Caki2 (cell line): ENCODE measurements around the gene DGKZ. TPM values are rescaled to one million over a fixed set of nuclear protein-coding genes. Genes with fewer than 3 reads are reported as not detected.

Experiments
- DNase-seq: peaks from one replicate; pipeline ENCODE4 v3.0.0-alpha.2; 2015; ENCODE audit warnings: low read depth
- in situ Hi-C: cut with HindIII; loops from 2 replicates; pipeline ENCODE4 v1.10.0; 2016; ENCODE audit warnings: low sequenced_read_pairs, low pct_unique_long_range_greater_than_20kb, mixed read lengths
- total RNA-seq: library from RNA; depleted of rRNA; stranded (reverse); fragments of >200 nt; shearing (Covaris generic); gene quantifications from 2 replicates; pipeline ENCODE4 v1.2.3, GENCODE V29; 2014; ENCODE audit warnings: low replicate concordance

Gene DGKZ
- total RNA-seq, 1 experiment from 2014 or later = 17.2 TPM

DNA sequence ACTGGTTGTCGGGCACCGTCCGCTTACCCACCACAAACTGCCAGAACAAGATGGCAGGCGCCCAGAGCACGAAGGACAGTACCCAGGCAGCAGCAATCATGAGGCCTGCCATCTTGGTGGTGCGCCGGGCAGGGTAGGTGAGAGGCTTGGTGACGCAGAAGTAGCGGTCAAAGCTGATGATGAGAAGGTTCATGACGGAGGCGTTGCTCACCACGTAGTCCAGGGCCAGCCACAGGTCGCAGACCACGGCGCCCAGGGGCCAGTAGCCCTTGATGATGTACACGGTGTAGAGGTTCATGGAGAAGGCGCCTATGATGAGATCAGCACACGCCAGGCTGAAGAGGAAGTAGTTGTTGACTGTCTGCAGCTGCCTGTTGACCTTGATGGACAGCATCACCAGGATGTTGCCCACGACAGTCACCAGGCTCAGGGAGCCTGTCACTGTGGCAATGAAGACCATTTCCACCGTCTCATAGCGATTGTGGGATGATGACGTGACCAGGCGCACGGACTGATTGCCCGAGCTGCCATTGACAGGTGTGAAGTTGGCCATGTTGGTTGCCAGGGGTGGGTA, 38.8 kb downstream of the DGKZ start:
- DNase-seq = no peak
- in situ Hi-C loops = no loop called here

DNA sequence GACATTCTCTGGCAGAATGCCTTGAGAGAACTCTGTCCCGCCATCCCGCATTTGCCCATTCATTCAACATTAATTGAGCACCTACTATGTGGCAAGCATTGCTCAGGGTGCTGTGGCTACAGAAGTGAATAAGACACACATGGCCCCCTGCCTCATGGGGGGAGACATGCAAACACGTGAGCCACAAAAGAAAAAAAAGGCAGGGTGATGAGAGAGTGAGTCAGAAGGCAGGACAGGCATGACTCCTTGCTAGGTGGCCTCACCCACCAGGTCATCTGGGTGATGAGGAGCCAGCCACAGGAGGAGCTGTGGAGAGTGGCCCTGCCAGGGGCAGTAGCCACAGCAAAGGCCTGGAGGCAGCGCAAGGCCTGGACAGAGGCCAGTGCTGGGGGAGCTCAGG, 39.4 kb downstream of the DGKZ start:
- DNase-seq = no peak
- in situ Hi-C loops = no loop called here

GRCh38 chr11:46387456-46387855, 40.2 kb downstream of the DGKZ start:
- in situ Hi-C loops = no loop called here
- no peak for DNase-seq

DNA sequence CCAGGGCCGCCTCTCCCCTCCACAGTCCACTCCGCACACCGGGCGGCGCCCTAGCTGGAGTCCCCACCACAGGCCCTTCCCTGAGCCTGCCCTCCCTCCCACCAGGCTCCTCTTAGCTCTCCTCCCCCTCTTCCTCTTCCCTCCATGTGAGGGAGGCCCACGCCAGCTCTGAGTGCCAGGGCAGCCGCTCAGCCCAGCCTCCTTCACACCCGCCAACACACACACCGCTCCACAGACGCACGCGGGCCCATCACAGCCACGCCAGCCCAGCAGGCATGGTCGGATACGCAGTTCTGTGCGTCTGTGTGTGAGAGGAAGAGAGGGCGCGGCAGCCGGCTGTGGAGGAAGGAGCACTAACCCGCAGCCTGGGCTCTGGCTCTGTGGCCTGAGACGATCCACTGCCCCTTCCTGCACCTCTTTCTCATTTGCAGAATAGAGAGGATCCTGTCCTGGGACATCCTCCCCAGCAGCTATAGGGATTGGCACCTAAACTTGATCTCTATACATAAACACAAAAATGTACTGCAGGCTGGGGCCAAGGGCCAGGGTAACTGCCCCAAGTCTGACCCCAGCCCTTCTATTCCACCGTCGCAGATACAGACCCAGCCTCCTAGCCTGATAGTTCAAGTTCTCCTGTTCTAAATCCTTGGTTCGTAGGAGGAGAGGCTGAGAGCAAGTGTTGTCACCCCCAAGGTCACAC, 40.8 kb downstream of the DGKZ start:
- no peak for DNase-seq
- in situ Hi-C loops = no loop called here

DNA sequence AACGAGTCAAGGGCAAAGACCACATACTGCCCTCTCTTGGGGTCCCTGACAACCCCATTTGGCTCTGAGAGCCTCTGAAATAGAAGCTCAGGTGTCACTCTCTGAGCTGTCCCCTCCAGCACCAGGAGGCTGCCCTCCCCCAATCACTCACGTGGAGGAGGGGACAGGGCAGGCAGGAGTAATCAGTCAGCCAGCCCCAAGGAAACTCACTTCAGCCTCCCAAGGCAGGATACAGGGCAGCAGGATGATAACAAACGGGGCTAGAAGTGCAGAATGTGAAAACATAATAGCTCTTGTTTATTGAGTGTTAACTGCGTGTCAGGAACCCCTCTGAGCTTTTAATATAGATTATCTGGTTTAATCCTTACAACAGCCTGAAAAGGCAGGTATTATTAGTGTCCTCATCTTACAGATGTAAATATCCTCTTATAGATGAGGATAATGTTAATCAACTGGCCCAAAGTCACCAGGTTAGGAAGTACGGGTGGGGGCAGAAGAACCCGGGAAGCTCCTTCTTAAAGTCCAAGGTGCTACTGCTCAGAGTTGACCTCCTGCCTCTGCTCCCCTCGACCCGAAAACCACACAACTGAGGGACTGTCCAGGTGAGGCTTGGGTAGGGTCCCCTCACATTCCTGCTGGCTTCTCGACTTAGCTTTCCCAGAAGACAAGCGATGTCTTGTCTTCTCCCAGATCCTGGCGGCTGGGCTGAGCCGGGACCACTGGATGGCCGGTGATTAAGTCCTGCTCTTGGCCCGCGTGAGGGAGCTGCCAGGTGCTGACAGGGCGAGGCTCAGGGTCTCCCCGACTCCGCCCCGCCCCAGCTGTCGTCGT, 41.6 kb downstream of the DGKZ start:
- in situ Hi-C loops = no loop called here

GRCh38 chr11:46389450-46390330, 42.4 kb downstream of the DGKZ start:
- DNase-seq = peak; percentile 51
- in situ Hi-C loops = no loop called here

More for the DNA sequence above, 41.6 kb downstream of the DGKZ start:
- DNase-seq = no peak

GRCh38 chr11:46390331-46391171, 43.3 kb downstream of the DGKZ start:
- in situ Hi-C loops = no loop called here
- DNase-seq = no peak

DNA sequence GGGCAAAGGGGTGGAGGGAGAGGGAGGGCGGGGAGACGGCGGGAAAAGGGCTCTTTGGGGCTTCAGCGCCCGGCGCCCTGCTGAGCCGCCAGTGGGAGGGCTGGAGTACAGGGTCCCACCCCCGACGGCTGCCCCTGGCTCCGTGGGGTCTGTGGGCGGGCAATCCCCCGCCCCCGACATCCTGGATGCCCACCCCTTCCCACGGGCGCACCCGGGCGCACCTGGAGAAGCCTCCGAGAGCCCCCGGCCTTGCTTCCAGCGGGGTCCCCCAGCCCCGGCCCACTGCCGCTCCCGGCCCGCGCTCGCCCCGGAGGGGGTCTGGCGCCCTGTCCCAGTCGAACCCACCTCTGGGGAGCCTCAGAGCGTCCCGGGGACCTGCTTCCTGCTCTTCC, 43.9 kb downstream of the DGKZ start:
- in situ Hi-C loops = no loop called here
- no peak for DNase-seq

DNA sequence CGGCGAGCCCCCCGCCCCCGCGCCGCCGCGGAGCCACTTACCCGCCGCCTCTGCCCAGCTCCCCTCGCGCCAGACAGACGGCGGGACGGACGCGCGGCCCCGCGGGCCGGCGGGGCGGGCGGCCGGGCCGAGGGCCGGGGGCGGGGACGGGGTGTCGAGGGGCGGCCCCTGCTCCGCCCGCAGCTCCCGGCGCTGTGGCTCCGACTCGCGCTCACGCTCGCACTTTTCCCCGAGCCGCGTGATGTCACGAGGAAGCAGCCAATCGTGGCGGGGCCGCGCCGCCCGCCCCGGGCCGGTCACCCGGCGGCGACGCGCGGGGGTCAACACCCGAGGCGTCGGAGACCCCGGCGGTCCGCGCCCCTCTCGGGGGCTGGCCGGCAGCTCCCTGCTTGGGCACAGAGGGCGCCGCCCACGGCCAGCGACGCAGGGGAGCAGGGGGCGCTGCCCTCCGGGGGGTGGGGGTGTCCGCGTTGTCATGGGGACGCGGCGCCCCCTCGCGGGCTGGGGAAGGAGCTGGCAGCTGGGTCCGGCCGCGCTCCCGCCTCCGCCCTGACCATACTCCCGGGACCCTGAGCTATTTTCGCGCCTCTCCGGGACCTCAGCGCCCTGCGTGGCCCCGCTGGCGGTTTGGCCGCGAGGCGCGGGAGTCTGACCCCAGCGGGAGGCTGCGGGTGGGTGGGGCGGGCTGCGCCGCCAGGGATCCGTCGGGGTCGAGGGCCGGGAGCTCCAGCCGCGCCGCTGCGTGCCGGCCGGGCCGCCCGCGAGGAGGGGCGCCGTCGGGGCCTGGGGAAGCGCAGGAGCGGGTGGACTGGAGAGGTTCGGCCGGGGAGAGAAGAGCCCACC, 44.5 kb downstream of the DGKZ start, which contains the start of gene CHRM4:
Gene CHRM4 (minus strand): TSS at position 199 of the 843 bp plus-strand sequence. CDS start 5,219 bp downstream, outside the sequence.
- in situ Hi-C loops = no loop called here
- DNase-seq = peak; percentile 52

DNA sequence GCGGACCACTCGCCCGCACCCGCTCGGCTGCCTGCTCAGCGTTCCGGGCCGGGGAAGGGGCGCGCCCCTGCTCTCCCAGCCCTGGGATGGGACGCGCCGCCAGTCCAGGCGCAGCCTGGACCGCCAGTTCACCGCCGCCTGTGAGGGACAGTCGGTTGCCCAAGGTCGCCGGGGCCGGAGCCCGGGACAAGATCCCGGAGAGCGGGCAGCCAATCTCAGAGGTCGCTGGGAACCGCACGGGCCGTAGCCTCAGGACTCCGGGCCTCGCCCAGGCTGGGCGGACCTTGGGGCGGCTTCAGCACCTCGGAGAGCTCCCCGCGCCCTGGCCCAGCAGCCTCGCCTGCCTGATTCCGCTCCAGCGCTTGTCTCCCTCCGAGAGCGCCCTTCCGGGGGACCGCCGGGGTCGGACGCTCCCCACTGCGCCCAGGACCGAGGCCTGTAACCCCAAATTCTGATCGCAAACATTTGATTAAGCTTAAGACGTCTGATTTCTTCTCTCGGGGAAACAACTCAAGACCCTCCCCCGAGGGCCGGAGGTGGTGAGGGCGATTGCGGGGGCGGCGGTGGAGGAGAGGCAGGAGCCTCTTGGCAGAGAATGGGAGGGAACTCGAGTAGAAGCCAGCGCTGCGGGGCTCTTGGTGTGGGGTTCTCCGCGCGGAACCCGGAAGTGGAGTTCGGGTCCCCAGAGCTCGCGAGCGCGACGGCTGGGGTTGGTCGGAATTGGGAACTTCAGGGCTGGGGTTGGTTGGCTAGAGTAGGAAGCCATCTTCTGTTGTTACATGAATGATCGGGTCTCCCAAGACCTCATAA, 45.4 kb downstream of the DGKZ start:
- in situ Hi-C loops = no loop called here
- DNase-seq = peak; percentile 77

GRCh38 chr11:46393231-46393616, 46.0 kb downstream of the DGKZ start:
- in situ Hi-C loops = no loop called here
- no peak for DNase-seq

DNA sequence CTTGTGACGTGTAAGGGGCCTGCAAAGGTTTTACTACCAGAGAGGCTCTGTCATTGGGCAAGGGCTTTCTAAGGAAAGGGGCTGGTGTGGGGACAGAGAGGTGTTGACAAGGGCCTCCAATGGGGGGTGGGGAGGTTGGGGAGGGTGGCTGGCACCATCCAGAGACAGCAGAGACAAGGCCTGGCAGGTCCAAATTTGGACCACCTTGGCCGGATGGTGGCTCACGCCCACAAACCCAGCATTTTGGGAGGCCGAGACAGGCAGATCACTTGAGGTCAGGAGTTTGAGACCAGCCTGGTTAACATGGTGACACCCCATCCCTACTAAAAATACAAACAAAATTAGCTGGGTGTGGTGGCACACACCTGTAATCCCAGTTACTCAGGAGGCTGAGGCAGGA, 46.5 kb downstream of the DGKZ start:
- DNase-seq = no peak
- in situ Hi-C loops = no loop called here

DNA sequence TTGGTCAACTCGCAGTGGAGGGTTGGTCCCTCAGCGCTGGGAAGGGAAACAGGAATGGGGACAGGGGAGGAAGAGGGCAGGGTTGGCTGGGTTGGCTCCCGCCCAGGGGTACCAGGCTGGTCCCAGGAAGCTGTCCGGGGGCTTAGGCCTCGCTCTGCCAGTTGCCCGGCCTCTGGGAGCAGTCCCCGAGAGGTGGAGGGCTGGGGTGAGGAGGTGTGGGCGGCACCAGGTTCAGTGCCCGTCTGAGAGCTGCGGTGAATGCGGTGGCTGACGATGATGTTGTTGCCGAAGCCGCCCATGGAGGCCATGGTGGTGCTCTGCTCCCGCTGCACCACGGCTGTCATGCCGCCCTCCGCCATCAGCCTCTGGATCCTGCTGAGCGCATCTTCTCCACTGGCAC, 50.3 kb downstream of the DGKZ start:
- in situ Hi-C loops = no loop called here
- DNase-seq = no peak

DNA sequence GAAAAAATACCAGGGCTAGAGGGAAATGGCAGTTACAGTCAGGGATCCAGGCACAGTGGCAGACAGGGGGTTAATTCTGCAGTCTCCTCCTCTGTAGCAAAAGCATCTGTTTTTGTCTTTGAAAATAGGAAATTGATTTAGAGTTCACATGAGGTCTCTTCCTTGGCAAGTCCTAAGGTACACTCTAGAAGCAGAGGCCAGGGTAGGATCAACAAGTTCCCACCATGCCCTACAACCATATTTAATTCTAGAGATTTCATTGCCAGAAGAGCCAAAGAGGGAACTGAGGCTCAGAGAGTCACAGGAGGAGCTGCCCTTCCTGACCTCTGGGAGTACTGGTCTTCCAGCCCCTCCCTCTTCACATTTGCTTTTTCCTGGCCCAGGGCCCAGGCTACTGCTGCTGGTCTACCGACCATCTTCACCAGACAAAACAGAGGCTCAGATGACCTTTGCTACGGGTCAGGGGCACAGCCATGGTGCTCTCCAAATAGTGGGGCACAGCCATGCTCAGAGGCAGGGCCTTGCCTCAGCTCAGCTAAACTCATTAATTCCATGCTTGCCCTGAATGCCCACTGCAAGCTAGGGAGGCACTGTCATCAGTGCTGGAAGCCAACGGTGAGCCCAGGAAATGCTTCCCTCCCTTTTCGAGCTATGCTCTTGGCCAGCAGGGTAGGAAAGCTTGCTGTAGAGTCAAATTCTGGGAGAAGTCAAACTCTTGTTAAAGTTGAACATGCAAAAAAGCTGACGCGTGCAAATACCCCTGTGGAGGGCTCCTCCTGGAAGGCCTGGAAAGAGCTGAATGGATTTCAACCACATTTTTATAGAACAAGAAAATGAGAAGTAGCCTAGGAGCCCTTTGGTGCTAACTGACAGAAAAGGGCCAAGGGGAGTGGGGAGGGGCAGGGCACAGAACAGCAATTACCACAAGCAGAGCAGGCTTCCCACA, 56.0 kb downstream of the DGKZ start:
- in situ Hi-C loops = no loop called here
- no peak for DNase-seq

DNA sequence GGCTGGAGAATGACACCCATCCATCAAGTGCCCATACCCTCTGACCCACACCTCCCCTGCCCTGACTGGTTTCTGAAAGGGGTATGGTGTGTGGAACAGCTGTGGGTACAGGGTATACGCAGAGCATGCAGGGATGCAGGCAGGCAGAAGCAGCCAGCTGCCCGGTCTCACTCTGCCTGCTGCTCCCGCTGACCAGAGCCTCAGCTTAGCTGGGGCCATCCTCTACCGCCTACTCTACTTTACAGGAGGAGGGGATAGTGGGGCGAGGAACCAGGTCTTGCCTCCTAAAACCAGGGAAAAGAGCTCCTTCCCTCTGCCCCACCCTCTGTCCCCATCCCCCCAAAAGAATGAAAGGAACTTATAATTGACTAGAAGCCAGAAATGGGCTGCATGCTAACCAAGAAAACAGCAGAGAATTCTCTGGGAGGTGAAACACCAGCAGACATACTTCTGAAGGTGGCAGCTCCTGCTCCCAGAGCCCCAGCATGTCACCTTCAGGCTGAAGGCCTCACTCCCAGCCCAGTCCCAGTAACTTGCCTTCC, 57.3 kb downstream of the DGKZ start:
- no peak for DNase-seq
- in situ Hi-C loops = no loop called here
